PC-3 (cell line): ENCODE results near the gene KLB. TPM values are rescaled to one million over a fixed set of nuclear protein-coding genes. Genes with fewer than 3 reads are reported as not detected.

ENCODE experiments used
- ATAC-seq: fragments of 200-7000 bp; cut with Tn5 transposase; 2 replicates; pipeline ENCODE4 v1.9.1; 2020; ENCODE audit warnings: mild to moderate bottlenecking, moderate library complexity
- BruUV-seq: library from RNA; stranded (reverse); fragments of 400-500 nt; replicated peaks from 2 replicates; lab custom pipeline; 2021; lab: Mats Ljungman, UMichigan
- CTCF ChIA-PET: fragments of 300-600 bp; sonication (Branson Sonifier 250); formaldehyde crosslinking; loops from one replicate; lab custom pipeline; 2022; ENCODE audit warnings: antibody characterized with exemption; lab: Charles Lee
- POLR2A ChIA-PET: fragments of 300-600 bp; sonication (Branson Sonifier 250); formaldehyde crosslinking; loops from one replicate; lab custom pipeline; 2022; ENCODE audit warnings: antibody characterized with exemption; ENCODE audit not compliant: unreplicated experiment; lab: Charles Lee
- DNase-seq: peaks from one replicate; pipeline ENCODE4 v3.0.0-alpha.2; 2015
- H2AFZ ChIP-seq: fragments of 300-600 bp; sonication (generic); 2 replicates; pipeline ENCODE4 v1.6.0; 2016; ENCODE audit warnings: antibody characterized with exemption, low read length
- H3F3A ChIP-seq: fragments of 300-600 bp; sonication (generic); one replicate; pipeline ENCODE4 v1.6.0; 2017; ENCODE audit warnings: antibody characterized with exemption, low read length, control low read depth, mild to moderate bottlenecking; ENCODE audit not compliant: unreplicated experiment
- H3K27ac ChIP-seq: fragments of 300-600 bp; sonication (generic); 2 replicates; pipeline ENCODE4 v1.5.1; 2016; ENCODE audit warnings: mild to moderate bottlenecking, low read length
- H3K27me3 ChIP-seq: fragments of 300-600 bp; sonication (generic); 2 replicates; pipeline ENCODE4 v1.6.1; 2016; ENCODE audit warnings: low read length, mixed read lengths
- H3K36me3 ChIP-seq: fragments of 300-600 bp; sonication (generic); 2 replicates; pipeline ENCODE4 v1.6.1; 2016; ENCODE audit warnings: low read depth, mixed run types, low read length, mixed read lengths
- H3K4me1 ChIP-seq: fragments of 300-600 bp; sonication (generic); 2 replicates; pipeline ENCODE4 v1.5.1; 2016; ENCODE audit warnings: low read length; ENCODE audit not compliant: insufficient read depth
- H3K4me2 ChIP-seq: fragments of 300-600 bp; sonication (generic); 2 replicates; pipeline ENCODE4 v1.6.0; 2016; ENCODE audit warnings: low read length
- H3K4me3 ChIP-seq: fragments of 300-600 bp; sonication (generic); 2 replicates; pipeline ENCODE4 v1.5.1; 2016; ENCODE audit warnings: mild to moderate bottlenecking, low read length, mixed read lengths
- H3K79me2 ChIP-seq: fragments of 300-600 bp; sonication (generic); 2 replicates; pipeline ENCODE4 v1.6.1; 2017; ENCODE audit warnings: low read length, mixed read lengths
- H3K9ac ChIP-seq: fragments of 300-600 bp; sonication (generic); 2 replicates; pipeline ENCODE4 v1.6.0; 2016; ENCODE audit warnings: mild to moderate bottlenecking, low read length
- H3K9me2 ChIP-seq: fragments of 300-600 bp; sonication (generic); replicated peaks from 2 replicates; pipeline ENCODE4 v1.6.1; 2016; ENCODE audit warnings: mixed run types, low read length, mixed read lengths
- H3K9me3 ChIP-seq: fragments of 300-600 bp; sonication (generic); 2 replicates; pipeline ENCODE4 v1.6.1; 2016; ENCODE audit warnings: low read length, mixed read lengths
- H4K20me1 ChIP-seq: fragments of 300-600 bp; sonication (generic); 2 replicates; pipeline ENCODE4 v1.6.1; 2016; ENCODE audit warnings: low read length, mixed read lengths
- CTCF ChIP-seq: fragments of 300-600 bp; sonication (generic); conservative IDR thresholded peaks from 2 replicates; pipeline ENCODE4 v1.5.1; 2017; ENCODE audit warnings: antibody characterized with exemption, low read depth, mild to moderate bottlenecking, low read length
- EZH2 ChIP-seq: fragments of 300-600 bp; sonication (generic); IDR thresholded peaks from one replicate; pipeline ENCODE4 v1.6.1; 2017; ENCODE audit warnings: antibody characterized with exemption, mild to moderate bottlenecking, low read length; ENCODE audit not compliant: unreplicated experiment
- EZH2phosphoT487 ChIP-seq: fragments of 300-600 bp; sonication (generic); IDR thresholded peaks from 2 replicates; pipeline ENCODE4 v1.6.1; 2018; ENCODE audit warnings: mild to moderate bottlenecking, antibody characterized with exemption, low read length, borderline replicate concordance
- intact Hi-C: fragments of 100-400 bp; cut with micrococcal nuclease; formaldehyde crosslinking; loops from 2 replicates; pipeline ENCODE4 v1.9.0; 2023
- total RNA-seq: library from RNA; depleted of rRNA; stranded (reverse); fragments of >200 nt; gene quantifications from 2 replicates; pipeline ENCODE4 v1.2.3, GENCODE V29; 2014

KLB gene
- total RNA-seq, 1 experiment from 2014 or later: not detected

- Histone ChIP-seq H3K79me2 (peaks cover 75% of the 10 kb centered on the region), H4K20me1 (no peaks in the 10 kb centered on the region), H3K4me3 (no peak overlapping the region), H2AFZ (no peak overlapping the region), H3K4me2 (no peak overlapping the region), H3K36me3 (no peaks in the 10 kb centered on the region), H3K9ac (no peak overlapping the region), H3K4me1 (peaks cover 4% of the 10 kb centered on the region; the same call in 1 of the 2 replicates), H3K27ac (no peak overlapping the region), H3F3A (no peaks in the 10 kb centered on the region), H3K9me2 (no peaks in the 10 kb centered on the region), H3K9me3 (no peaks in the 10 kb centered on the region), H3K27me3 (no peaks in the 10 kb centered on the region)
- CTCF ChIA-PET: no interaction called here
- no TSS peak for BruUV-seq
- intact Hi-C loops: no loop called here
- POLR2A ChIA-PET: no interaction called here
- TF ChIP-seq EZH2 (no peak), EZH2phosphoT487 (no peak), CTCF (no peak)
- ATAC-seq (no peak), DNase-seq (no peak)
These were observed 43.9 kb upstream of the KLB start for GRCh38 chr4:39362827-39363226.

- Histone ChIP-seq H3K27me3 (no peaks in the 10 kb centered on the region), H3K4me1 (peaks cover 4% of the 10 kb centered on the region; the same call in 1 of the 2 replicates), H3K9me2 (no peaks in the 10 kb centered on the region), H3K9ac (no peak overlapping the region), H3K36me3 (no peaks in the 10 kb centered on the region), H2AFZ (no peak overlapping the region), H3K9me3 (no peaks in the 10 kb centered on the region), H3K4me3 (no peak overlapping the region; the same call in 1 of the 2 replicates), H3K79me2 (peaks cover 65% of the 10 kb centered on the region), H3K4me2 (peak overlapping the region; percentile 90), H3K27ac (no peak overlapping the region), H4K20me1 (no peaks in the 10 kb centered on the region), H3F3A (no peaks in the 10 kb centered on the region)
- TF ChIP-seq CTCF: no peak
- no peak for TF ChIP-seq EZH2
- TF ChIP-seq EZH2phosphoT487: no peak
- DNase-seq (no peak), ATAC-seq (no peak)
- CTCF ChIA-PET: no interaction called here
- POLR2A ChIA-PET: no interaction called here
- BruUV-seq: no TSS peak
- intact Hi-C loops: no loop called here
These were observed 42.8 kb upstream of the KLB start for GRCh38 chr4:39363773-39364393.

- CTCF ChIA-PET: interaction anchor here (0.7 kb wide), 1 partner anchor 81 kb away, joined by 7 read pairs; no protein-coding TSS in a partner anchor
- peaks cover 57% of the 10 kb centered on the region for H3K79me2 ChIP-seq
- peaks cover 4% of the 10 kb centered on the region; the same call in 1 of the 2 replicates for H3K4me1 ChIP-seq
- DNase-seq: no peak
- no peaks in the 10 kb centered on the region for H3F3A ChIP-seq
- intact Hi-C loops: no loop called here
- peak overlapping the region; percentile 90 for H3K9ac ChIP-seq
- BruUV-seq: no TSS peak
- peak overlapping the region; percentile 94 for H2AFZ ChIP-seq
- no peak for ATAC-seq
- no peak overlapping the region for H3K27ac ChIP-seq
- no peaks in the 10 kb centered on the region for H3K27me3 ChIP-seq
- H3K9me2 ChIP-seq: no peaks in the 10 kb centered on the region
- no peaks in the 10 kb centered on the region for H3K9me3 ChIP-seq
- peak overlapping the region; percentile 90 for H3K4me2 ChIP-seq
- H4K20me1 ChIP-seq: no peaks in the 10 kb centered on the region
- TF ChIP-seq CTCF (no peak), EZH2 (no peak), EZH2phosphoT487 (no peak)
- H3K4me3 ChIP-seq: peak overlapping the region; percentile 94
- POLR2A ChIA-PET: no interaction called here
- no peaks in the 10 kb centered on the region for H3K36me3 ChIP-seq
These were observed 41.4 kb upstream of the KLB start for GRCh38 chr4:39365360-39365759.
